OCI-LY7 (cell line): Measurements from ENCODE around the gene RPS24. TPM values are rescaled to one million over a fixed set of nuclear protein-coding genes. Genes with fewer than 3 reads are reported as not detected.

ENCODE experiments used
- BruUV-seq: library from RNA; stranded (reverse); fragments of 400-500 nt; replicated peaks from 2 replicates; lab custom pipeline; 2021; lab: Mats Ljungman, UMichigan
- CTCF ChIA-PET: fragments of 300-600 bp; sonication (Branson Sonifier 250); formaldehyde crosslinking; loops from one replicate; lab custom pipeline; 2022; ENCODE audit warnings: antibody characterized with exemption; ENCODE audit not compliant: unreplicated experiment; lab: Charles Lee
- POLR2A ChIA-PET: fragments of 300-600 bp; sonication (Branson Sonifier 250); formaldehyde crosslinking; loops from one replicate; lab custom pipeline; 2022; ENCODE audit warnings: antibody characterized with exemption; lab: Charles Lee
- DNase-seq: peaks from one replicate; pipeline ENCODE4 v3.0.0-alpha.2; 2015; ENCODE audit warnings: low spot score
- H2AFZ ChIP-seq: fragments of 200-600 bp; sonication (generic), shearing (Covaris generic); 2 replicates; pipeline ENCODE4 v1.6.1; 2014; ENCODE audit warnings: mild to moderate bottlenecking, antibody characterized with exemption, low read length, moderate library complexity
- H3K27ac ChIP-seq: fragments of 200-600 bp; sonication (generic); 2 replicates; pipeline ENCODE4 v1.5.1; 2014; ENCODE audit warnings: mixed run types, low read depth, mild to moderate bottlenecking, moderate library complexity, low read length, inconsistent platforms; ENCODE audit not compliant: poor library complexity, severe bottlenecking
- H3K36me3 ChIP-seq: fragments of 200-600 bp; sonication (generic); 2 replicates; pipeline ENCODE4 v1.6.1; 2014; ENCODE audit warnings: mild to moderate bottlenecking, antibody characterized with exemption, low read length, moderate library complexity, mixed read lengths; ENCODE audit not compliant: insufficient read depth
- H3K4me1 ChIP-seq: fragments of 200-600 bp; sonication (generic); 2 replicates; pipeline ENCODE4 v1.5.1; 2014; ENCODE audit warnings: mild to moderate bottlenecking, low read length; ENCODE audit not compliant: insufficient read depth, poor library complexity, severe bottlenecking
- H3K4me2 ChIP-seq: fragments of 200-600 bp; sonication (generic); 2 replicates; pipeline ENCODE4 v1.6.1; 2014; ENCODE audit warnings: mild to moderate bottlenecking, low read length
- H3K4me3 ChIP-seq: fragments of 200-600 bp; sonication (generic); 2 replicates; pipeline ENCODE4 v1.5.1; 2014; ENCODE audit warnings: mild to moderate bottlenecking, low read depth, low read length; ENCODE audit not compliant: poor library complexity, severe bottlenecking
- H3K79me2 ChIP-seq: fragments of 200-600 bp; sonication (generic); 2 replicates; pipeline ENCODE4 v1.6.1; 2016; ENCODE audit warnings: low read depth, mild to moderate bottlenecking, low read length, moderate library complexity, mixed read lengths; ENCODE audit not compliant: insufficient read depth
- H3K9me2 ChIP-seq: fragments of 200-600 bp; sonication (generic); 2 replicates; pipeline ENCODE4 v1.6.1; 2016; ENCODE audit warnings: mild to moderate bottlenecking, low read length, mixed read lengths; ENCODE audit not compliant: insufficient read depth
- H3K9me3 ChIP-seq: fragments of 200-600 bp; sonication (generic); 2 replicates; pipeline ENCODE4 v1.6.1; 2014; ENCODE audit warnings: mild to moderate bottlenecking, mixed run types, low read length, mixed read lengths
- H4K20me1 ChIP-seq: fragments of 200-600 bp; sonication (generic); 2 replicates; pipeline ENCODE4 v1.6.1; 2014; ENCODE audit warnings: mild to moderate bottlenecking, antibody characterized with exemption, low read length, moderate library complexity, mixed read lengths; ENCODE audit not compliant: insufficient read depth
- CTCF ChIP-seq: fragments of 200-600 bp; sonication (generic); conservative IDR thresholded peaks from 2 replicates; pipeline ENCODE4 v1.5.1; 2014; ENCODE audit warnings: mild to moderate bottlenecking, antibody characterized with exemption, low read length, moderate library complexity, mixed read lengths
- EZH2phosphoT487 ChIP-seq: fragments of 200-600 bp; sonication (generic); IDR thresholded peaks from 2 replicates; pipeline ENCODE4 v1.6.1; 2018; ENCODE audit warnings: low read depth, borderline replicate concordance, mild to moderate bottlenecking, mixed run types, antibody characterized with exemption, low read length, moderate library complexity, mixed read lengths
- intact Hi-C: fragments of 100-400 bp; cut with micrococcal nuclease; formaldehyde crosslinking; loops from one replicate; pipeline ENCODE4 v1.10.0; 2022; ENCODE audit not compliant: unreplicated experiment
- total RNA-seq, 2 experiments: library from RNA; depleted of rRNA in 1 of 2; stranded (reverse); fragments of >200 nt in 1 of 2; shearing (Covaris generic) in 1 of 2; gene quantifications; 2 replicates each; pipeline ENCODE4 v1.2.3, GENCODE V29; 2014 to 2022

RPS24 gene
- total RNA-seq, 2 experiments from 2014 or later = 2,059 to 3,395 TPM

- ChIA-PET POLR2A (no interaction called here), CTCF (no interaction called here)
- Histone ChIP-seq H3K4me2 (no peak overlapping the region), H3K27ac (no peak overlapping the region), H4K20me1 (no peaks in the 10 kb centered on the region), H3K4me3 (no peak overlapping the region), H3K4me1 (no peaks in the 10 kb centered on the region), H3K79me2 (no peaks in the 10 kb centered on the region), H3K9me2 (no peaks in the 10 kb centered on the region), H3K36me3 (peaks cover 99% of the 10 kb centered on the region), H2AFZ (no peak overlapping the region), H3K9me3 (no peaks in the 10 kb centered on the region)
- BruUV-seq = no TSS peak
- intact Hi-C loops = no loop called here
- no peak for DNase-seq
- TF ChIP-seq EZH2phosphoT487 = no peak
- TF ChIP-seq CTCF = no peak
Measured at GRCh38 chr10:77987671-77988255, 45.9 kb upstream of the RPS24 start.

- peaks cover 99% of the 10 kb centered on the region for H3K36me3 ChIP-seq
Measured at GRCh38 chr10:77989081-77989724, 44.5 kb upstream of the RPS24 start.

More at GRCh38 chr10:77989081-77989724, 44.5 kb upstream of the RPS24 start:
- POLR2A ChIA-PET = no interaction called here
- no peaks in the 10 kb centered on the region for H3K9me3 ChIP-seq
- no peaks in the 10 kb centered on the region for H3K9me2 ChIP-seq
- no peaks in the 10 kb centered on the region for H3K4me1 ChIP-seq
- BruUV-seq = no TSS peak
- H3K4me3 ChIP-seq = no peak overlapping the region
- H3K4me2 ChIP-seq = no peak overlapping the region
- no peak for DNase-seq
- no peaks in the 10 kb centered on the region for H4K20me1 ChIP-seq
- CTCF ChIA-PET = no interaction called here
- H3K79me2 ChIP-seq = no peaks in the 10 kb centered on the region
- intact Hi-C loops = no loop called here
- H3K27ac ChIP-seq = no peak overlapping the region
- TF ChIP-seq EZH2phosphoT487 (no peak), CTCF (no peak)
- no peak overlapping the region for H2AFZ ChIP-seq
